ENCODE measurements around the gene RTL3.
A peak's percentile ranks its signal among the peaks of the same experiment; 100 is the strongest.

Gene RTL3

GRCh38 chrX:78622831-78623230 is 36.3 kb downstream of the RTL3 start:
- FAIRE-seq: no peak
- DNase-seq (ENCODE audit: insufficient read length, low spot score): no peak

- FAIRE-seq: peak; percentile 8
Observed at GRCh38 chrX:78619834-78620233, 39.3 kb downstream of the RTL3 start.

GRCh38 chrX:78618987-78619386 is 40.1 kb downstream of the RTL3 start:
- no peak for DNase-seq (ENCODE audit: insufficient read length, low spot score)
- FAIRE-seq: no peak

More at GRCh38 chrX:78619834-78620233, 39.3 kb downstream of the RTL3 start:
- no peak for DNase-seq (ENCODE audit: insufficient read length, low spot score)

GRCh38 chrX:78614264-78614663 is 44.9 kb downstream of the RTL3 start:
- DNase-seq (ENCODE audit: insufficient read length, low spot score) (no peak), FAIRE-seq (no peak)
